Measurements from ENCODE around the gene TECR.
"Not testable (repeated sequence)": the region's sequence is repeated elsewhere in the genome, so short reads cannot be mapped to it uniquely, and the experiment has no call there.

Gene TECR

GRCh38 chr19:14530506-14530905 lies 1.1 kb downstream of the TECR start:
- peak overlapping the region; percentile 67 to 92 for H3K4me3 ChIP-seq (ENCODE audit: low read depth in 1 of 2, low read length in 1 of 2)
- H3K27ac ChIP-seq, result peak overlapping the region; percentile 88
- no peaks in the 10 kb centered on the region for H3K9me3 ChIP-seq

DNA sequence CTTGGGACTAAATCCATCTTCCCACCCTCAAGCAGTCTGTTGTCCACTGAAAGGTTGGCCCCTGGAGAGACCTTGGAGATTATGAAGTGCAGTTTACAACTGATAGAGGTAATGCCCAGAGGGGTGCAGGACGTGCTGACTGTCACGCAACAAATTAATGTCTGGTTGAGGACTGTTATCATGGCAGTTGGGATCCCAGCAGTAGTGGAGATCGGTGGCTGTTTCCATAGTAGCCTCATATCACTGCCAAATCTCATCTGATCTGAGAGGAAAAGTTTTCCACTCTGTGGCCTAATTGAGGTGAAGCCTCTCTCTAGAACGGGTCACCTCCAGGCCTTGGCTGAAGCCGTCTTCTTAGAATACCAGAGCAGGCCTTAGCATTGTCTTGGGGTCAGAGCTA lies 4.1 kb downstream of the TECR start:
- H3K36me3 ChIP-seq, result no peaks in the 10 kb centered on the region
- H3K27me3 ChIP-seq, result no peaks in the 10 kb centered on the region
- H3K27ac ChIP-seq, result no peak overlapping the region
- H3K4me1 ChIP-seq (ENCODE audit: control insufficient read depth in 1 of 2, insufficient read depth in 1 of 2, low read depth in 1 of 2, low read length in 1 of 2), result peaks cover 30 to 33% of the 10 kb centered on the region in 2 experiments
- no peak overlapping the region for H3K4me3 ChIP-seq (ENCODE audit: low read depth in 1 of 2, low read length in 1 of 2)
- no peak for TF ChIP-seq CTCF (IDR thresholded peaks at IDR 0.05)
- H3K9me3 ChIP-seq, result no peaks in the 10 kb centered on the region

More at GRCh38 chr19:14530506-14530905, 1.1 kb downstream of the TECR start:
- Histone ChIP-seq H3K36me3 (no peaks in the 10 kb centered on the region), H3K27me3 (no peaks in the 10 kb centered on the region), H3K4me1 (ENCODE audit: control insufficient read depth in 1 of 2, insufficient read depth in 1 of 2, low read depth in 1 of 2, low read length in 1 of 2) (peaks cover 25 to 33% of the 10 kb centered on the region in 2 experiments)
- TF ChIP-seq CTCF (IDR thresholded peaks at IDR 0.05), result no peak

GRCh38 chr19:14536926-14537692 lies 7.7 kb downstream of the TECR start:
- H3K9me3 ChIP-seq, result no peaks in the 10 kb centered on the region
- peak overlapping the region in 1 of 2 experiments; percentile 49 for H3K4me3 ChIP-seq (ENCODE audit: low read depth in 1 of 2, low read length in 1 of 2)
- peaks cover 10 to 13% of the 10 kb centered on the region in 2 experiments for H3K4me1 ChIP-seq (ENCODE audit: control insufficient read depth in 1 of 2, insufficient read depth in 1 of 2, low read depth in 1 of 2, low read length in 1 of 2)
- H3K36me3 ChIP-seq, result no peaks in the 10 kb centered on the region
- peak overlapping the region; percentile 35 for H3K27ac ChIP-seq
- no peak for TF ChIP-seq CTCF (IDR thresholded peaks at IDR 0.05)
- no peaks in the 10 kb centered on the region for H3K27me3 ChIP-seq

DNA sequence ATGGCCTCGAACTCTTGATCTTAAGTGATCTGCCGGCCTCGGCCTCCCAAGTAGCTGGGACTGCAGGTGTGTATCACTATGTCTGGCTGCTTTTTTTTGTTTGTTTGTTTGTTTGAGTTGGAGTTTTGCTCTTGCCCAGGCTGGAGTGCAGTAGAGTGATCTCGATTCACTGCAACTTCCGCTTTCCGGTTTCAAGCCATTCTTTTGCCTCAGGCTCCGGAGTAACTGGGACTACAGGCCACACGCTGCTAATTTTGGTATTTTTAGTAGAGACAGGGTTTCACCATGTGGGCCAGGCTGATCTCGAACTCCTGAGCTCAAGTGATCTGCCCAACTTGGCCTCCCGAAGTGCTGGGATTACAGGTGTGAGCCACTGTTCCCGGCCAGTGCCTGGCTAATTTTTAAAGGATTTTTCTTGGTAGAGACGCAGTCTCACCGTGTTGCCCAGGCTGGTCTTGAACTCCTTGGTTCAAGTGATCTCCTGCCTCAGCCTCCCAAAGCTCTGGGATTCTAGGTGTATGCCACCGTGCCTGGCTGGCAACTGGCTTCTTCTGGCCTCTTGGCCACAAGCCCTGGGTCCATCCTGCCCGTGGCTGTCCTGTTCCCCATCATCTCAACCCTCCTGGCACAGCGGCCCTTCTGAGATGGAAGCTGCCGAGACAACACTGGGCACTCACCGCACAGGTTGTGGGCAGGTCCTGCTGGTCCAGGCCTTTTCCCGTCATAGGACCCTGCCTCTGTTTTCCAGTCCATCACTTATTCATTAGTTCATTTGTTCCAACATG lies 11.5 kb downstream of the TECR start:
- H3K9me3 ChIP-seq, result no peaks in the 10 kb centered on the region
- H3K36me3 ChIP-seq, result no peaks in the 10 kb centered on the region
- no peak overlapping the region for H3K4me3 ChIP-seq (ENCODE audit: low read depth in 1 of 2, low read length in 1 of 2)
- no peak overlapping the region for H3K27ac ChIP-seq
- TF ChIP-seq CTCF (IDR thresholded peaks at IDR 0.05), result no peak
- H3K4me1 ChIP-seq (ENCODE audit: control insufficient read depth in 1 of 2, insufficient read depth in 1 of 2, low read depth in 1 of 2, low read length in 1 of 2), result peaks cover 3 to 8% of the 10 kb centered on the region in 2 experiments
- no peaks in the 10 kb centered on the region for H3K27me3 ChIP-seq

GRCh38 chr19:14541979-14542378 lies 12.6 kb downstream of the TECR start:
- H3K36me3 ChIP-seq; H3K4me1 ChIP-seq (ENCODE audit: control insufficient read depth in 1 of 2, insufficient read depth in 1 of 2, low read depth in 1 of 2, low read length in 1 of 2); H3K27me3 ChIP-seq; H3K27ac ChIP-seq; H3K4me3 ChIP-seq (ENCODE audit: low read depth in 1 of 2, low read length in 1 of 2); H3K9me3 ChIP-seq: not testable (repeated sequence)

Data from neutrophil (primary cell).